Gastroesophageal sphincter (tissue), 3 donors: ENCODE results near the gene PRR15L.

Experiments
- CTCF ChIP-seq, 4 experiments: fragments of 200-600 bp in 2 of 4; fragments of 450-650 bp in 2 of 4; sonication (generic) in 1 of 4; IDR thresholded peaks; one replicate each; pipeline ENCODE4 v1.5.1; 2017 to 2019; ENCODE audit warnings: antibody characterized with exemption in 4 of 4, mild to moderate bottlenecking in 2 of 4, moderate library complexity in 2 of 4
- POLR2A ChIP-seq, 2 donors: fragments of 450-650 bp; IDR thresholded peaks; one replicate each; pipeline ENCODE4 v1.6.1; 2017; ENCODE audit warnings: antibody characterized with exemption in 2 of 2, mild to moderate bottlenecking in 2 of 2, moderate library complexity in 1 of 2

- TF ChIP-seq POLR2A (IDR thresholded peaks at IDR 0.05), result no peak
- no peak for TF ChIP-seq CTCF (IDR thresholded peaks at IDR 0.05)
These were observed 43.5 kb upstream of the PRR15L start for GRCh38 chr17:48001197-48001596.
